Endothelial cell of umbilical vein (primary cell): ENCODE data around the gene FUT9. TPM values are rescaled to one million over a fixed set of nuclear protein-coding genes. Genes with fewer than 3 reads are reported as not detected.

ENCODE experiments used
- BruUV-seq: library from RNA; stranded (reverse); fragments of 400-500 nt; replicated peaks from 2 replicates; lab custom pipeline; 2021; lab: Mats Ljungman, UMichigan
- CTCF ChIA-PET: fragments of 300-600, 350-600 bp; sonication (Branson Sonifier 250); formaldehyde crosslinking; loops from one replicate; lab custom pipeline; 2021; ENCODE audit warnings: antibody characterized with exemption, inconsistent platforms; lab: Charles Lee
- POLR2A ChIA-PET: fragments of 300-600, 350-600 bp; sonication (Branson Sonifier 250); formaldehyde crosslinking; loops from one replicate; lab custom pipeline; 2021; ENCODE audit warnings: antibody characterized with exemption, inconsistent platforms; lab: Charles Lee
- DNase-seq: peaks from one replicate; pipeline ENCODE4 v3.0.0-alpha.2; 2011; ENCODE audit warnings: low read depth, low spot score
- FAIRE-seq: peaks from 2 replicates; lab custom pipeline; 2011; peaks lifted over from hg19 to GRCh38; lab: Jason Lieb, UNC
- H2AFZ ChIP-seq: 2 replicates; pipeline ENCODE4 v1.6.0; 2012; ENCODE audit warnings: low read depth, low read length, control low read depth, inconsistent platforms
- H3K27ac ChIP-seq: 2 replicates; pipeline ENCODE4 v1.5.1; 2011; ENCODE audit warnings: low read depth, mild to moderate bottlenecking, control low read depth, low read length, moderate library complexity; ENCODE audit not compliant: insufficient read depth
- H3K27me3 ChIP-seq, 2 experiments: 2 replicates each; pipeline versions ENCODE4 v1.6.0 to v1.6.1; 2011; ENCODE audit warnings: low read length in 2 of 2, mixed read lengths in 1 of 2; ENCODE audit not compliant: control insufficient read depth in 2 of 2, insufficient read depth in 2 of 2
- H3K36me3 ChIP-seq, 2 experiments: 2 replicates in 1 of 2; 3 replicates in 1 of 2; pipeline ENCODE4 v1.5.1; 2011; ENCODE audit warnings: low read length in 2 of 2, mild to moderate bottlenecking in 1 of 2, moderate library complexity in 1 of 2; ENCODE audit not compliant: control insufficient read depth in 2 of 2, insufficient read depth in 2 of 2; ENCODE audit errors: extremely low read depth in 1 of 2
- H3K4me1 ChIP-seq: 3 replicates; pipeline ENCODE4 v1.5.1; 2011; ENCODE audit warnings: mild to moderate bottlenecking, low read length; ENCODE audit not compliant: control insufficient read depth, insufficient read depth; ENCODE audit errors: extremely low read depth
- H3K4me2 ChIP-seq: 2 replicates; pipeline ENCODE4 v1.6.1; 2011; ENCODE audit warnings: low read length, control low read depth, mixed read lengths; ENCODE audit not compliant: insufficient read depth
- H3K4me3 ChIP-seq, 3 experiments: fragments of 200-600 bp in 1 of 3; sonication (generic), shearing (Covaris generic) in 1 of 3; replicated peaks in 1 of 3; 2 replicates each; pipeline ENCODE4 v1.5.1; 2011 to 2016; ENCODE audit warnings: control low read depth in 3 of 3, low read length in 3 of 3, mild to moderate bottlenecking in 2 of 3, inconsistent platforms in 1 of 3, low read depth in 1 of 3, moderate library complexity in 1 of 3; ENCODE audit not compliant: insufficient read depth in 1 of 3
- H3K79me2 ChIP-seq: 2 replicates; pipeline ENCODE4 v1.6.0; 2012; ENCODE audit warnings: low read length, inconsistent platforms; ENCODE audit not compliant: control insufficient read depth, insufficient read depth
- H3K9ac ChIP-seq: replicated peaks from 2 replicates; pipeline ENCODE3; 2011; ENCODE audit warnings: low read length, control low read depth; ENCODE audit not compliant: insufficient read depth; ENCODE audit errors: extremely low read depth
- H3K9me1 ChIP-seq: replicated peaks from 3 replicates; pipeline ENCODE4 v1.6.0; 2011; ENCODE audit warnings: mild to moderate bottlenecking, low read length; ENCODE audit not compliant: control insufficient read depth, insufficient read depth; ENCODE audit errors: extremely low read depth
- H3K9me3 ChIP-seq: replicated peaks from 2 replicates; pipeline ENCODE4 v1.5.1; 2012; ENCODE audit warnings: low read length, inconsistent platforms; ENCODE audit not compliant: control insufficient read depth, insufficient read depth
- H4K20me1 ChIP-seq: replicated peaks from 2 replicates; pipeline ENCODE3; 2011; ENCODE audit warnings: mild to moderate bottlenecking, low read length; ENCODE audit not compliant: control insufficient read depth, insufficient read depth; ENCODE audit errors: extremely low read depth
- CTCF ChIP-seq, 2 donors: IDR thresholded peaks; 1 replicate in 1 of 2; 2 replicates in 1 of 2; pipeline ENCODE4 v1.5.1; 2011; ENCODE audit warnings: low read length in 2 of 2, mild to moderate bottlenecking in 2 of 2, moderate library complexity in 2 of 2, control low read depth in 1 of 2, inconsistent platforms in 1 of 2, low read depth in 1 of 2; ENCODE audit not compliant: insufficient read depth in 1 of 2; ENCODE audit errors: extremely low read depth in 1 of 2
- EZH2 ChIP-seq: IDR thresholded peaks from 2 replicates; pipeline ENCODE4 v1.6.1; 2012; ENCODE audit warnings: borderline replicate concordance, low read depth, mild to moderate bottlenecking, moderate library complexity, low read length, inconsistent platforms; ENCODE audit not compliant: severe bottlenecking
- FOS ChIP-seq: IDR thresholded peaks from 2 replicates; pipeline ENCODE4 v1.6.1; 2011; ENCODE audit warnings: mild to moderate bottlenecking, low read length, moderate library complexity, borderline replicate concordance; ENCODE audit not compliant: insufficient read depth
- GATA2 ChIP-seq: IDR thresholded peaks from 2 replicates; pipeline ENCODE4 v1.7.0; 2011; ENCODE audit warnings: low read depth, mild to moderate bottlenecking, moderate library complexity, mixed read lengths, low read length; ENCODE audit not compliant: insufficient read length, insufficient read depth
- JUN ChIP-seq: IDR thresholded peaks from 2 replicates; pipeline ENCODE4 v1.6.1; 2011; ENCODE audit warnings: borderline replicate concordance, low read depth; ENCODE audit not compliant: insufficient read length, insufficient read depth
- MYC ChIP-seq: IDR thresholded peaks from one replicate; pipeline ENCODE4 v1.6.1; 2011; ENCODE audit warnings: mild to moderate bottlenecking, low read depth, low read length
- POLR2A ChIP-seq: IDR thresholded peaks from 2 replicates; pipeline ENCODE4 v1.6.1; 2012; ENCODE audit warnings: low read depth, mild to moderate bottlenecking, control low read depth, low read length
- POLR2AphosphoS5 ChIP-seq: IDR thresholded peaks from 2 replicates; pipeline ENCODE4 v1.6.1; 2012; ENCODE audit warnings: low read depth, mild to moderate bottlenecking, control low read depth, low read length, moderate library complexity; ENCODE audit not compliant: insufficient read depth
- dilution Hi-C: fragments of 300-500 bp; cut with MboI; formaldehyde crosslinking; loops from one replicate; pipeline ENCODE4 v1.15.0; 2019; ENCODE audit warnings: low sequenced_read_pairs; ENCODE audit not compliant: extremely low pct_ligation_motif_present
- intact Hi-C: fragments of 100-400 bp; cut with micrococcal nuclease; formaldehyde crosslinking; loops from one replicate; pipeline ENCODE4 v1.10.0; 2022
- polyA plus RNA-seq, 4 experiments: library from polyadenylated mRNA; depleted of rRNA in 3 of 4; stranded (reverse) in 3 of 4; unstranded in 1 of 4; fragments of >200 nt; gene quantifications; 2 replicates each; pipeline versions ENCODE4 v1.2.1 to v1.2.3, GENCODE V29; 2011 to 2012; ENCODE audit warnings: missing spikeins in 1 of 4
- total RNA-seq: library from RNA; stranded (reverse); gene quantifications from 2 replicates; pipeline ENCODE4 v1.2.3, GENCODE V29; 2021
- TF ChIP-seq, protein P1 (sequence below): IDR thresholded peaks from 2 replicates; pipeline ENCODE4 v1.6.1; 2011; ENCODE audit not compliant: insufficient read depth, insufficient read length

Gene FUT9
- total and polyA plus RNA-seq, 2 donors (not counting 3 experiments of a cell fraction or from before 2014, with no cell fraction given): not detected

DNA sequence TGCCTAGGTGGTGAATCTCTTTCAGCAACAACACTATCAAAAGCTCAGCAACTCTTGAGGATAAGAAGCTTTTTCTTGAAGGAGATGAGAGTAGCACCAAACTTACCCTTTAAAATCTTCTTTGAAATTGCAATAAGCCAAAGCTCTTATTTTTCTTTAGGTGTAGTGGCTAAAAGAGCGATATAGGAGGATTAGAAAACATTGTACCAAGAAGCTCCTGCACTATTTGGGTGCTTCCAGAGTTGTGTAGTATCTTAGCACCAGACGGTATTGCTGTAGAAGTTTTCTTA is 1.2 kb downstream of the FUT9 start:
- POLR2A ChIA-PET: no interaction called here
- no peaks in the 10 kb centered on the region for H3K4me1 ChIP-seq
- H3K36me3 ChIP-seq: no peaks in the 10 kb centered on the region
- no peaks in the 10 kb centered on the region for H3K27me3 ChIP-seq
- dilution Hi-C loops (no loop called here), intact Hi-C loops (no loop called here)
- CTCF ChIA-PET: no interaction called here
- H4K20me1 ChIP-seq: no peaks in the 10 kb centered on the region
- no peak overlapping the region for H3K4me2 ChIP-seq
- H2AFZ ChIP-seq: no peak overlapping the region
- TF ChIP-seq, protein P1, sequence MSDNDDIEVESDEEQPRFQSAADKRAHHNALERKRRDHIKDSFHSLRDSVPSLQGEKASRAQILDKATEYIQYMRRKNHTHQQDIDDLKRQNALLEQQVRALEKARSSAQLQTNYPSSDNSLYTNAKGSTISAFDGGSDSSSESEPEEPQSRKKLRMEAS: no peak
- TF ChIP-seq POLR2AphosphoS5: no peak
- H3K9ac ChIP-seq: no peak overlapping the region
- BruUV-seq: no TSS peak
- H3K79me2 ChIP-seq: no peaks in the 10 kb centered on the region
- H3K4me3 ChIP-seq: no peak overlapping the region
- no peak for DNase-seq
- no peaks in the 10 kb centered on the region for H3K9me3 ChIP-seq
- no peak for FAIRE-seq
- no peaks in the 10 kb centered on the region for H3K9me1 ChIP-seq
- H3K27ac ChIP-seq: no peak overlapping the region

DNA sequence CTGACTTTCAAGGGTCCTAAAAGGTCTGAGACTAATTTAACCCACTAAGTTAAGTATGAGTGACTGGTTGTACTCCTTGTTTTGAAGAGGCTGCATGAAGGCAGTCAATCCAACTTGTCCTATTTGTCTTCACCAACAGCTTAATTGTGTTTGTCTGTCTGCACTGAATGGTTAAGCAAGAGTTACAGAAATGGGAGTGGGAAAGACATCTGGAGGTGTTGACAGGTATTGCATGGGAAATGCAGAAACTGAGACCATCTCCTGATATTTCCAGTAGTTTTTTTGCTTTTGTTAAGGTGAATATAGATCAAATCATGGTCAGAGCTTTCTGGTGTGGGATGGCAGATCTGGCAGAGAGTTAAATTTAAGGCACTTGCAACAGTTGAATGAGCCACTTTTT is 6.5 kb downstream of the FUT9 start:
- Histone ChIP-seq H3K4me2 (no peak overlapping the region), H3K36me3 (no peaks in the 10 kb centered on the region), H4K20me1 (no peaks in the 10 kb centered on the region), H3K9me3 (no peaks in the 10 kb centered on the region), H3K9me1 (no peaks in the 10 kb centered on the region), H3K79me2 (no peaks in the 10 kb centered on the region), H2AFZ (no peak overlapping the region), H3K4me3 (no peak overlapping the region), H3K9ac (no peak overlapping the region), H3K4me1 (no peaks in the 10 kb centered on the region), H3K27me3 (no peaks in the 10 kb centered on the region), H3K27ac (no peak overlapping the region)
- dilution Hi-C loops: no loop called here
- DNase-seq (no peak), FAIRE-seq (no peak)
- CTCF ChIA-PET: interaction anchor here (1.0 kb wide), 1 partner anchor 15 kb away, joined by 4 read pairs; no protein-coding TSS in a partner anchor
- intact Hi-C loops: no loop called here
- no TSS peak for BruUV-seq
- TF ChIP-seq CTCF (IDR thresholded peaks at IDR 0.05; ENCODE audit: extremely low read depth in 1 of 2, insufficient read depth in 1 of 2, low read depth in 1 of 2, low read length in 2 of 2): no peak
- TF ChIP-seq MYC: no peak
- TF ChIP-seq POLR2AphosphoS5: no peak
- no peak for TF ChIP-seq GATA2
- no peak for TF ChIP-seq EZH2
- TF ChIP-seq, protein P1: no peak
- TF ChIP-seq FOS: no peak
- no peak for TF ChIP-seq POLR2A
- no peak for TF ChIP-seq JUN
- POLR2A ChIA-PET: no interaction called here
